ENCODE data around the gene CBLIF.

DNA sequence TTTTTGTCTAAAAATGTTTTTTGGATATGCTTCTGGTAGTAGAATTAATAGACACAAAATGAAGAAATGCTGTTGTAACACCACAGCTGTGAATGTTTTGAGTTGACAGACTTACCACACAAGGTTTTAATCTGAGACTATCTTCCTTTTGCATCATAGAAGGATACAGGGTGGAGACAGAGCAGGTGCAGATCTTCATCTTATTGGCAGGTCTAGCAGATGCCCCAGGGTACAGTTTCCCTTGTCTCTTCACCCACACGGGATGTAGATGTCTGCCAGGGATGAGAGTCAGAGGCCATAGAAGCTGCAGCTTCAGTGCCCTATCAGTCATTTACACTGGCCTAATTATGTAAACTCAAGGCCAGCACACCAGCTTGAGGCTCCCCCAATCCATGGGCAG, 34.3 kb upstream of the CBLIF start:
- TF ChIP-seq FIP1L1 (IDR thresholded peaks at IDR 0.05; ENCODE audit: borderline replicate concordance, insufficient read depth, low read depth, low read length) (no peak), CHD4 (IDR thresholded peaks at IDR 0.05; ENCODE audit: borderline replicate concordance, low read length) (no peak), ZNF17 (CRISPR knock-in tag; IDR thresholded peaks at IDR 0.05) (no peak)
